HG03442 (cell line): ENCODE data around the gene RNF150.
A peak's percentile ranks its signal among the peaks of the same experiment; 100 is the strongest.

Experiments used
- ATAC-seq: cut with Tn5 transposase; IDR thresholded peaks from one replicate; pipeline ENCODE4 v1.9.1; 2021; ENCODE audit warnings: mild to moderate bottlenecking, moderate library complexity; ENCODE audit not compliant: unreplicated experiment

Gene RNF150

GRCh38 chr4:141132072-141132708, 1.1 kb downstream of the RNF150 start:
- peak; percentile 11 for ATAC-seq

- ATAC-seq, result no peak
Observed at GRCh38 chr4:141131723-141132071, 1.6 kb downstream of the RNF150 start.

GRCh38 chr4:141130947-141131605, 2.2 kb downstream of the RNF150 start:
- ATAC-seq, result no peak

- ATAC-seq, result no peak
Observed at GRCh38 chr4:141127884-141128283, 5.4 kb downstream of the RNF150 start.

- no peak for ATAC-seq
Observed at GRCh38 chr4:141126769-141127168, 6.5 kb downstream of the RNF150 start.

- ATAC-seq, result no peak
Observed at GRCh38 chr4:141124224-141124623, 9.0 kb downstream of the RNF150 start.

- no peak for ATAC-seq
Observed at GRCh38 chr4:141121768-141122454, 11.4 kb downstream of the RNF150 start.

GRCh38 chr4:141121101-141121500, 12.2 kb downstream of the RNF150 start:
- no peak for ATAC-seq

- ATAC-seq, result no peak
Observed at GRCh38 chr4:141120036-141120593, 13.2 kb downstream of the RNF150 start.

GRCh38 chr4:141119071-141119470, 14.2 kb downstream of the RNF150 start:
- ATAC-seq, result no peak

- no peak for ATAC-seq
Observed at GRCh38 chr4:141118381-141118780, 14.9 kb downstream of the RNF150 start.

GRCh38 chr4:141117935-141118334, 15.3 kb downstream of the RNF150 start:
- no peak for ATAC-seq

- no peak for ATAC-seq
Observed at GRCh38 chr4:141109983-141110382, 23.3 kb downstream of the RNF150 start.

GRCh38 chr4:141107927-141108326, 25.3 kb downstream of the RNF150 start:
- no peak for ATAC-seq

- no peak for ATAC-seq
Observed at GRCh38 chr4:141102367-141102766, 30.9 kb downstream of the RNF150 start.

GRCh38 chr4:141101511-141101910, 31.8 kb downstream of the RNF150 start:
- ATAC-seq, result no peak

GRCh38 chr4:141099326-141099725, 33.9 kb downstream of the RNF150 start:
- no peak for ATAC-seq

- ATAC-seq, result no peak
Observed at GRCh38 chr4:141098163-141098562, 35.1 kb downstream of the RNF150 start.

GRCh38 chr4:141090473-141090872, 42.8 kb downstream of the RNF150 start:
- ATAC-seq, result no peak

GRCh38 chr4:141081921-141082395, 51.3 kb downstream of the RNF150 start:
- no peak for ATAC-seq

GRCh38 chr4:141080668-141081067, 52.6 kb downstream of the RNF150 start:
- ATAC-seq, result no peak
